SK-N-SH treated with all-trans-retinoic acid at 6 μM for 48 hours (cell line): ENCODE measurements around the gene MTTP.

ENCODE experiments used
- ATAC-seq: fragments of 200-7000 bp; cut with Tn5 transposase; 3 replicates; pipeline ENCODE4 v1.9.1; 2020; ENCODE audit warnings: mild to moderate bottlenecking, moderate library complexity
- ARNTL ChIP-seq: fragments of 450-650 bp; formaldehyde crosslinking; IDR thresholded peaks from 2 replicates; pipeline ENCODE4 v1.5.0; 2020; ENCODE audit warnings: low read depth, mild to moderate bottlenecking, moderate library complexity, borderline replicate concordance
- BACH2 ChIP-seq: fragments of 250-450 bp; sonication (Bioruptor Pico); IDR thresholded peaks from 2 replicates; pipeline ENCODE4 v1.9.0; 2021; ENCODE audit warnings: mild to moderate bottlenecking, borderline replicate concordance
- CREB5 ChIP-seq: fragments of 250-450 bp; sonication (Bioruptor Pico); IDR thresholded peaks from 2 replicates; pipeline ENCODE4 v1.5.1; 2020; ENCODE audit warnings: low read depth, mild to moderate bottlenecking, moderate library complexity
- CSDC2 ChIP-seq: fragments of 250-450 bp; sonication (Bioruptor Pico); IDR thresholded peaks from 2 replicates; pipeline ENCODE4 v1.5.0; 2020; ENCODE audit warnings: mild to moderate bottlenecking, moderate library complexity
- CSRNP3 ChIP-seq: fragments of 250-450 bp; sonication (Bioruptor Pico); IDR thresholded peaks from 2 replicates; pipeline ENCODE4 v1.5.1; 2021; ENCODE audit warnings: mild to moderate bottlenecking, moderate library complexity
- ESRRG ChIP-seq: fragments of 250-450 bp; sonication (Bioruptor Pico); IDR thresholded peaks from 2 replicates; pipeline ENCODE4 v1.6.1; 2021; ENCODE audit warnings: mild to moderate bottlenecking
- GLIS3 ChIP-seq: fragments of 250-450 bp; sonication (Bioruptor Pico); IDR thresholded peaks from 2 replicates; pipeline ENCODE4 v1.5.0; 2020; ENCODE audit warnings: mild to moderate bottlenecking, moderate library complexity
- OSR1 ChIP-seq: fragments of 250-450 bp; sonication (Bioruptor Pico); IDR thresholded peaks from 2 replicates; pipeline ENCODE4 v1.8.0; 2022; ENCODE audit warnings: moderate library complexity, mild to moderate bottlenecking, inconsistent platforms
- PATZ1 ChIP-seq: fragments of 250-450 bp; sonication (Bioruptor Pico); IDR thresholded peaks from 2 replicates; pipeline ENCODE4 v1.8.0; 2020; ENCODE audit warnings: mild to moderate bottlenecking, moderate library complexity, borderline replicate concordance
- POU6F1 ChIP-seq: fragments of 250-450 bp; sonication (Bioruptor Pico); IDR thresholded peaks from 2 replicates; pipeline ENCODE4 v1.8.0; 2021; ENCODE audit warnings: low read depth, mild to moderate bottlenecking, moderate library complexity, borderline replicate concordance
- PPARA ChIP-seq: fragments of 250-450 bp; sonication (Bioruptor Pico); IDR thresholded peaks from 2 replicates; pipeline ENCODE4 v1.5.0; 2020; ENCODE audit warnings: mild to moderate bottlenecking, borderline replicate concordance
- RARB ChIP-seq: fragments of 250-450 bp; sonication (Bioruptor Pico); IDR thresholded peaks from 2 replicates; pipeline ENCODE4 v1.8.0; 2021; ENCODE audit warnings: mild to moderate bottlenecking, moderate library complexity
- SNAI2 ChIP-seq: fragments of 250-450 bp; sonication (Bioruptor Pico); IDR thresholded peaks from 2 replicates; pipeline ENCODE4 v1.5.0; 2020; ENCODE audit warnings: mild to moderate bottlenecking, moderate library complexity
- TCF4 ChIP-seq: fragments of 250-450 bp; sonication (Bioruptor Pico); IDR thresholded peaks from 2 replicates; pipeline ENCODE4 v1.8.0; 2021; ENCODE audit warnings: mild to moderate bottlenecking, moderate library complexity, borderline replicate concordance
- TOX ChIP-seq: fragments of 250-450 bp; sonication (Bioruptor Pico); IDR thresholded peaks from 2 replicates; pipeline ENCODE4 v1.8.0; 2021; ENCODE audit warnings: mild to moderate bottlenecking, moderate library complexity, borderline replicate concordance
- TSHZ2 ChIP-seq: fragments of 250-450 bp; sonication (Bioruptor Pico); IDR thresholded peaks from 2 replicates; pipeline ENCODE4 v1.5.0; 2020; ENCODE audit warnings: mild to moderate bottlenecking, moderate library complexity
- ZC3H10 ChIP-seq: fragments of 250-450 bp; sonication (Bioruptor Pico); IDR thresholded peaks from 2 replicates; pipeline ENCODE4 v1.5.1; 2021; ENCODE audit warnings: mild to moderate bottlenecking, moderate library complexity
- ZFP3 ChIP-seq: fragments of 250-450 bp; sonication (Bioruptor Pico); IDR thresholded peaks from 2 replicates; pipeline ENCODE4 v1.5.0; 2020; ENCODE audit warnings: mild to moderate bottlenecking, moderate library complexity
- ZFP30 ChIP-seq: fragments of 450-650 bp; formaldehyde crosslinking; IDR thresholded peaks from 2 replicates; pipeline ENCODE4 v1.5.0; 2022; ENCODE audit warnings: mild to moderate bottlenecking, moderate library complexity
- ZNF565 ChIP-seq: fragments of 450-650 bp; formaldehyde crosslinking; conservative IDR thresholded peaks from 2 replicates; pipeline ENCODE4 v1.5.0; 2020; ENCODE audit warnings: low read depth, mild to moderate bottlenecking, moderate library complexity
- ZNF70 ChIP-seq: fragments of 450-650 bp; formaldehyde crosslinking; IDR thresholded peaks from 2 replicates; pipeline ENCODE4 v1.5.0; 2020; ENCODE audit warnings: mild to moderate bottlenecking, moderate library complexity
- ZNF8 ChIP-seq: fragments of 450-650 bp; formaldehyde crosslinking; IDR thresholded peaks from 2 replicates; pipeline ENCODE4 v1.5.0; 2020; ENCODE audit warnings: mild to moderate bottlenecking, moderate library complexity

The MTTP gene

GRCh38 chr4:99634742-99635360 lies 60.2 kb downstream of the MTTP start:
- TF ChIP-seq ZFP3: no peak

GRCh38 chr4:99635601-99636000 lies 61.0 kb downstream of the MTTP start:
- TF ChIP-seq GLIS3 (CRISPR knock-in tag) (no peak), CSDC2 (no peak), POU6F1 (no peak), ZFP30 (CRISPR knock-in tag) (no peak), ZNF70 (CRISPR knock-in tag) (no peak)
- no peak for ATAC-seq

More at GRCh38 chr4:99634742-99635360, 60.2 kb downstream of the MTTP start:
- ATAC-seq: no peak

- TF ChIP-seq SNAI2 (CRISPR knock-in tag): no peak
- no peak for TF ChIP-seq ESRRG
- TF ChIP-seq ARNTL (CRISPR knock-in tag): no peak
- TF ChIP-seq TSHZ2 (CRISPR knock-in tag): no peak
- TF ChIP-seq OSR1 (CRISPR knock-in tag): no peak
- no peak for TF ChIP-seq ZFP30 (CRISPR knock-in tag)
- TF ChIP-seq ZFP3: no peak
- no peak for TF ChIP-seq ZNF8
- no peak for TF ChIP-seq TOX (CRISPR knock-in tag)
- no peak for ATAC-seq
Observed at GRCh38 chr4:99636422-99636821, 61.8 kb downstream of the MTTP start.

GRCh38 chr4:99637174-99637573 lies 62.5 kb downstream of the MTTP start:
- TF ChIP-seq ZNF565 (CRISPR knock-in tag) (no peak), OSR1 (CRISPR knock-in tag) (no peak), ZFP30 (CRISPR knock-in tag) (no peak), RARB (CRISPR knock-in tag) (no peak), PATZ1 (CRISPR knock-in tag) (no peak), PPARA (CRISPR knock-in tag) (no peak), TSHZ2 (CRISPR knock-in tag) (no peak), CSDC2 (no peak), TOX (CRISPR knock-in tag) (no peak), BACH2 (CRISPR knock-in tag) (no peak), ZFP3 (no peak), TCF4 (CRISPR knock-in tag) (no peak), ZC3H10 (CRISPR knock-in tag) (no peak), CSRNP3 (CRISPR knock-in tag) (no peak), ZNF8 (no peak), CREB5 (CRISPR knock-in tag) (no peak), ZNF70 (CRISPR knock-in tag) (no peak), GLIS3 (CRISPR knock-in tag) (no peak), POU6F1 (no peak), SNAI2 (CRISPR knock-in tag) (no peak)
- no peak for ATAC-seq
